Fibroblast of skin of left quadriceps (primary cell): ENCODE data around the gene FARS2.
"Not testable (repeated sequence)": the region's sequence is repeated elsewhere in the genome, so short reads cannot be mapped to it uniquely, and the experiment has no call there.

Experiments used
- DNase-seq, 2 experiments: peaks; one replicate each; pipeline ENCODE4 v3.0.0-alpha.2; 2013; ENCODE audit warnings: low read depth in 2 of 2

Gene FARS2

GRCh38 chr6:5534643-5535042 is 273.3 kb downstream of the FARS2 start:
- no peak for DNase-seq

- DNase-seq: no peak
These were observed 275.3 kb downstream of the FARS2 start for GRCh38 chr6:5536644-5537043.

GRCh38 chr6:5537132-5537531 is 275.8 kb downstream of the FARS2 start:
- DNase-seq: no peak

GRCh38 chr6:5537967-5538366 is 276.7 kb downstream of the FARS2 start:
- DNase-seq: peak; percentile 69 to 79

GRCh38 chr6:5540370-5540769 is 279.1 kb downstream of the FARS2 start:
- peak; percentile 59 to 64 for DNase-seq

- no peak for DNase-seq
These were observed 279.7 kb downstream of the FARS2 start for GRCh38 chr6:5541025-5541424.

- DNase-seq: no peak
These were observed 280.6 kb downstream of the FARS2 start for GRCh38 chr6:5541751-5542432.

GRCh38 chr6:5547556-5547955 is 286.2 kb downstream of the FARS2 start:
- DNase-seq: no peak

GRCh38 chr6:5550631-5551030 is 289.3 kb downstream of the FARS2 start:
- no peak for DNase-seq

GRCh38 chr6:5552243-5552642 is 290.9 kb downstream of the FARS2 start:
- DNase-seq: peak in 1 of 2 experiments; percentile 19

- no peak for DNase-seq
These were observed 292.5 kb downstream of the FARS2 start for GRCh38 chr6:5553767-5554166.

GRCh38 chr6:5554226-5554625 is 292.9 kb downstream of the FARS2 start:
- no peak for DNase-seq

GRCh38 chr6:5556011-5556410 is 294.7 kb downstream of the FARS2 start:
- no peak for DNase-seq

- no peak for DNase-seq
These were observed 296.2 kb downstream of the FARS2 start for GRCh38 chr6:5557506-5557905.

GRCh38 chr6:5559651-5560050 is 298.3 kb downstream of the FARS2 start:
- DNase-seq: no peak

GRCh38 chr6:5562277-5562676 is 301.0 kb downstream of the FARS2 start:
- DNase-seq: no peak

- no peak for DNase-seq
These were observed 301.8 kb downstream of the FARS2 start for GRCh38 chr6:5563086-5563485.

- not testable (repeated sequence) for DNase-seq
These were observed 303.4 kb downstream of the FARS2 start for GRCh38 chr6:5564746-5565145.

GRCh38 chr6:5565971-5566370 is 304.7 kb downstream of the FARS2 start:
- no peak for DNase-seq

GRCh38 chr6:5566718-5567117 is 305.4 kb downstream of the FARS2 start:
- no peak for DNase-seq

- no peak for DNase-seq
These were observed 306.0 kb downstream of the FARS2 start for GRCh38 chr6:5567352-5567751.

GRCh38 chr6:5567890-5568289 is 306.6 kb downstream of the FARS2 start:
- no peak for DNase-seq

GRCh38 chr6:5569491-5569890 is 308.2 kb downstream of the FARS2 start:
- DNase-seq: no peak

- DNase-seq: no peak
These were observed 309.3 kb downstream of the FARS2 start for GRCh38 chr6:5570641-5571040.
